Limb (tissue), 2 donors: ENCODE data around the gene KRTAP10-3.
"Not testable (repeated sequence)": the region's sequence is repeated elsewhere in the genome, so short reads cannot be mapped to it uniquely, and the experiment has no call there.

Source experiments
- DNase-seq, 2 donors: peaks; one replicate each; pipeline ENCODE4 v3.0.0-alpha.2; 2016; ENCODE audit errors: extremely low spot score in 2 of 2

Gene KRTAP10-3

GRCh38 chr21:44558695-44559094, at the start of gene KRTAP10-3:
KRTAP10-3 (minus strand) TSS chr21:44558795; CDS start chr21:44558715, 80 bp downstream.
- no peak for DNase-seq

GRCh38 chr21:44606495-44606894, 47.9 kb upstream of the KRTAP10-3 start:
- DNase-seq: no peak

DNA sequence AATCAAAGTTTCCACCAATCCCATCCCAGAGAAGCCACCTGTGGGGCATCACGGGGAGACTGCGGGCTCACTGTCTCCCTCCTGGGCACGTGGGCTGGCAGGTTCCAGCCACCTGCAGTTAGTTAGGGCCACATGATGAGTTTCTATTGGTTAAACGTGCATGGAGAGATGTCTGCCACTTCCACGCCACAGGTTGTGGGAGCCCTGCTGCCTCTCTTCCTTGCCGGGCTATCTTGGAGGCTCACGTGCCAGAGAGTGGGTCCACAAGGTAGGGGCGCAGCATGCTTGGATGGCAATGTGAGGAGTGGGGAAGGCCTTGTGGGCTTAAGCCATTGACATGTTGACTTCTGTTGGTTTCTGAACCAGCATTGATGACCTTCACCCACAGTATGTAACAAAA, 45.3 kb upstream of the KRTAP10-3 start:
- no peak for DNase-seq

DNA sequence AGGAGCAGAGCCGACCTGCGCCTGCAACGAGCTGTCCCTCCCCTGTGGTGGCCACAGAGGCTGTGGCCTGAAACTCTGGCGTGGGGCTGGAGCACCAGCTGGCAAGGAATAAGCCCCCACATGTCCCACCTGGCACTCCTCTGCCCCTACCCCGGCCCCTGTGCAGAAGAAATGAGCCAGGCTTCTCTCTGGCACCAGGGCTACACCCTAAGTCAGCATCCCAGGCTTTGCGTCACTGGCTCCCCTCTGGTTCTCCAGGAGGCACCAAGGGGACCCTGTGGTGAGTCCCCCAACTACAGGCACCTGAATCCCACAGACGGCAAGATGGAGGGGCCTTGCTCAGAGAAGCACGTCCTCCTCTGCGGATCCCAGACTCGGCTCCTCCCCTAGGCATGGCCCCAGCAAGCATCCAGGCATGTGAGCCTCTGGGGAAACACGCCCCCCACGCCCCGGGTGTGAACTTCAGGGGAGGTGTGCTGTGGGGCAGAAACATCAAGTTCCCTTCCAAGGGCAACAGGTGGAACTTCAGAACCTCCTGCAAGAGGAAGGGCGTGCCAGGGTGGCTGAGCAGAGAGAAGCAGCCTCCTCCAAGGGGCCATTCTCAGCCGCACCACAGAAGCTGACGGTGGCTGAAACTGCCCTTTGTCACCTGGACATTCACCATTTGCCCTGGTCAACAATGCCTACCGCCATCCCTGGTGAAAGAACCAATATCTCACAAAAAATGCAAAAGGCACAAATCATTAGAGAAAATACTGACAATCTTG, 44.7 kb upstream of the KRTAP10-3 start:
- no peak for DNase-seq

- no peak for DNase-seq
Observed at GRCh38 chr21:44602463-44602850, 43.9 kb upstream of the KRTAP10-3 start.

DNA sequence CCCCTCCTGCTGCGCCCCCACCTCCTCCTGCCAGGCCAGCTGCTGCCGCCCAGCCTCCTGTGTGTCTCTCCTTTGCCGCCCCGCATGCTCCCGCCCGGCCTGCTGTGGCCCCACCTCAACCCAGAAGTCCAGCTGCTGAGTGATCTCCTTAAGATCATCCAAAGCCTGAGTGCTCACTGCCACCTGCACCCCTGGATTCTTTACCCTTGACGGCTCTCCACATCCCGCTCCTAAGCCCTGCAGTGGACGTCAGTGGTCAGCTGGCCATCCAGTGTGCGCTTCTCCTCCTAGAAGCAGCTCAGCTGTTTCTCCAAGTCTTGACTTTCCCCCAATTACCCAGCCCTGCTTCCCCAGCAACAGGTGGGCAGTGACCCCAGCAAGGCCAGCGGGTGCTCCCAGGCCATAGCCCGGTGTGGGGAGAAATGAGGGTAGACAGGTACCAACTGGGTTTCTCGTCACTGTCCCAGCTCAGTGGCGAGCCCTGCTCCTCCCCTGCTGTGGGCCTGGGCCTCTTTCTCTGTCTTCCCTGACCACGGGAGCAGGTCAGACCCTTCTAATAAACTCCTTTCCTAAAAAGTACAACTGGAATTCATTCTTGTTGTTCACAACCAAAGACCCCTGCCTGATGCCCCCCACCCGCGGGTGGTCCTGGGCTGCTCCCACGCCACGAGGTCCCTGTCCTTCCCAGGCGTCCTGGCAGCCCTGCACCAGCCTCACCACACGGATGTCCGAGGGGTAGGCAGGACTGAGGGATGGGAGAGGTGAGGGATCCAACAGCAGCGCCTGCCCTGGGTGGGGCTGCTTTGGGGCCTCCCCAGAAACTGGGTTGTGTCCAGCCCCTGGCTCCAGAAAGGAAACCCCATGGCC, 43.2 kb upstream of the KRTAP10-3 start:
- no peak for DNase-seq

DNA sequence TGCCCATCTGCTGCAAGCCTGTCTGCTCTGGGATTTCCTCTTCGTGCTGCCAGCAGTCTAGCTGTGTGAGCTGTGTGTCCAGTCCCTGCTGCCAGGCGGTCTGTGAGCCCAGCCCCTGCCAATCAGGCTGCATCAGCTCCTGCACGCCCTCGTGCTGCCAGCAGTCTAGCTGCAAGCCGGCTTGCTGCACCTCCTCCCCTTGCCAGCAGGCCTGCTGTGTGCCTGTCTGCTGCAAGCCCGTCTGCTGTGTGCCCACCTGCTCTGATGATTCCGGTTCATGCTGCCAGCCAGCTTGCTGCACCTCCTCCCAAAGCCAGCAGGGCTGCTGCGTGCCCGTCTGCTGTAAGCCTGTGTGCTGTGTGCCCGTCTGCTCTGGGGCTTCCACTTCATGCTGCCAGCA, 42.5 kb upstream of the KRTAP10-3 start:
- DNase-seq: not testable (repeated sequence)

DNA sequence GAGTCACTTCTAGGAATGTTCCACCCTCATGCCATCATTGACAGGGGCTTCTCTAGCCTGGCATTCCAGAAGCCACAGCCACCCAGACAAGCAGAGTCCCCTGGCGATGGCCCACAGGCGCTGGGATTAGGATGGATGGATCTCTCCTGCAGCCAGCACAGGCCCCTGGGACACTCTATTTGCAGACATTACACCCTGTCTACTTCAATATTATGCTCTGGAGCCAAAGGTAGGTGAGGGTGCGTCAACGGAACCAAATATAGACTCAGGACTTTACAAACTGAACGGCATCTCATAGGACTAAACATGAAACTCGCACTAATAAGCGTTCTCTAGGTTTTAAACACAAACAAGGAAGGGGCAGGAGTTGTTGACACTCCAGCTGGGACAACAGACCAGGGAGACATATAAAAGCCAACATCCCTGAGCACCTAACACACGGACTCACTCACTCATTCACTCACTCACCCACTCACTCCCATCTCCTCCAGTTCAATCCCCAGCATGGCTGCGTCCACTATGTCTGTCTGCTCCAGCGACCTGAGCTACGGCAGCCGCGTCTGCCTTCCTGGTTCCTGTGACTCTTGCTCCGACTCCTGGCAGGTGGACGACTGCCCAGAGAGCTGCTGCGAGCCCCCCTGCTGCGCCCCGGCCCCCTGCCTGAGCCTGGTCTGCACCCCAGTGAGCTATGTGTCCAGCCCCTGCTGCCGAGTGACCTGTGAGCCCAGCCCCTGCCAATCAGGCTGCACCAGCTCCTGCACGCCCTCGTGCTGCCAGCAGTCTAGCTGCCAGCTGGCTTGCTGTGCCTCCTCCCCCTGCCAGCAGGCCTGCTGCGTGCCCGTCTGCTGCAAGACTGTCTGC, 41.8 kb upstream of the KRTAP10-3 start, which contains the start of gene KRTAP10-7:
Gene KRTAP10-7, plus strand, starts transcription at position 480 of the 861 bp plus-strand sequence. Its CDS starts 25 bp downstream, at position 505.
- not testable (repeated sequence) for DNase-seq

DNA sequence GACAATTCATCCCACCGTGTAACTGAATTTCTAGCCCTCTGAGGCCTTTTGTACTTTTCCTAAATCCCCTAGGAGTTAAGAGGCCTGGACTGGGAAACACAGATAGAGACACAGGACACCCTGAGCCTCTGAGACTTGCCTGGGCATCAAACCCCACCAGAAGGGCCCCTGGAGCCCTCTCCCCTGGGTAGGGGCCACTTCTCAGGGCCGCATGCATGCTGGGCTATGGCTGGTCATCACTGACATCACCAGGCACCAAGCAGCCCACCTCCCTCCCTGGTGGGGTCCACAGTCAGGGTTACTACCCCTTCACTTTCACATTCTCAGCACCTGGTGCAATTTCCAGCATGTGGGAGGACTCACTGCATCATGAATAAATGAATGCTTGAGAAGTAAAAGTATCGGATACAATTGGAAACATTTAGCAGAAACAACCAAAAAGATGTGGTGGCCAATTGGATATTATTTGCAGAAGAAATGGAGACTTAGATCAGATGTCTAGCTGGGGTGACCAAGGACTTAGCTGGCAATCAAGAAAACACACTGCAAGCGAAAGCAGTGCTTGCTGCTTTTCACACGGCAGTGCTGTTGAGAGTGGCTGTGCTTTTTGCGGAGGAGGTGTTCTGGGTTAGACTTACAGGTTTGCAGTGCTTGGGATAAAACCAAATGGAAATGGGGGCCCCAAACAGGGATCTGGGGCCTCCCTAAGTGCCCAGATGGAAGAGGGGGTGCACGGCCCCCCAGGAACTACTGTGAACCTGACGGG, 40.9 kb upstream of the KRTAP10-3 start:
- no peak for DNase-seq

GRCh38 chr21:44598061-44598460, 39.5 kb upstream of the KRTAP10-3 start:
- DNase-seq: no peak

GRCh38 chr21:44596068-44596725, 37.6 kb upstream of the KRTAP10-3 start:
- DNase-seq: no peak

DNA sequence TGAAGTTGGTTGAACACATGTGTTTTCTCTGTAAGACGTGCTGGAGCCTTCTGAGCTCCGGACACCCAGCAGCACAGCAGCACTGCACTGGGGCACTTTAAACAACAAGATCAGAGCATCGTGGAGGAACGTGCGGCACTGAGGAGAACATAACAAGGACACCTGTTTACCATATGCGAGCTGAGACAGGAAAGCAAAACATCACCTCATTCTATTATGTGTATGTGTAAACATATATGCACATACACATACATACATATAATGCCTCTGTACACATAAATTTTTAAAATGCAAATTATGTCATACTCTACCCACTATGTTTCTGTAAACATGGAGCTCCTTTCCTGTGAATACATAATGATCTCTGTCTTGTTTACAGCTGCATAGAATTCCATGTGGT, 36.9 kb upstream of the KRTAP10-3 start:
- no peak for DNase-seq

DNA sequence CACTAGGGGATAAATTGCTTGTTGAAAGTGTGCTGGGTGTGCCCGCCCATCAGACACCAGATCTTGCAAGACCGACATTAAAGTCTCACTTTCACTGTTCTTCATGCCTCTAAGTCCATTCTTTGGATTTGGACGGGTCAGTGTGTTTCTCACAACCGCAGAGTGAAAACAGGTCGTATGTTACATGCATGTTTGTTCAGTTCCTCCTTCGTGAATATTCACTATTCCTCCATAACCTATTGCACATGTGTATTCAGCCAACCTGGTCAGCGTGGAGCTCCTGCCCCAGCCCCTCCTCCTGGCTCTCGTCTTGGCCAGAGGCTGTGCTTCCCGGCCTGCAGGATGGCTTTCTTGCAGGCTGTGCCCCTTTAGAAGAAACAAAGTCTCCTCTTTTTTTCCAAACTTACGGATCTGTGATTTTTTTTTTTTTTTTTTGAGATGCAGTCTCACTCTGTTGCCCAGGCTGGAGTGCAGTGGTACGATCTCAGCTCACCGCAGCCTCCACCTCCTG, 35.9 kb upstream of the KRTAP10-3 start:
- no peak for DNase-seq

DNA sequence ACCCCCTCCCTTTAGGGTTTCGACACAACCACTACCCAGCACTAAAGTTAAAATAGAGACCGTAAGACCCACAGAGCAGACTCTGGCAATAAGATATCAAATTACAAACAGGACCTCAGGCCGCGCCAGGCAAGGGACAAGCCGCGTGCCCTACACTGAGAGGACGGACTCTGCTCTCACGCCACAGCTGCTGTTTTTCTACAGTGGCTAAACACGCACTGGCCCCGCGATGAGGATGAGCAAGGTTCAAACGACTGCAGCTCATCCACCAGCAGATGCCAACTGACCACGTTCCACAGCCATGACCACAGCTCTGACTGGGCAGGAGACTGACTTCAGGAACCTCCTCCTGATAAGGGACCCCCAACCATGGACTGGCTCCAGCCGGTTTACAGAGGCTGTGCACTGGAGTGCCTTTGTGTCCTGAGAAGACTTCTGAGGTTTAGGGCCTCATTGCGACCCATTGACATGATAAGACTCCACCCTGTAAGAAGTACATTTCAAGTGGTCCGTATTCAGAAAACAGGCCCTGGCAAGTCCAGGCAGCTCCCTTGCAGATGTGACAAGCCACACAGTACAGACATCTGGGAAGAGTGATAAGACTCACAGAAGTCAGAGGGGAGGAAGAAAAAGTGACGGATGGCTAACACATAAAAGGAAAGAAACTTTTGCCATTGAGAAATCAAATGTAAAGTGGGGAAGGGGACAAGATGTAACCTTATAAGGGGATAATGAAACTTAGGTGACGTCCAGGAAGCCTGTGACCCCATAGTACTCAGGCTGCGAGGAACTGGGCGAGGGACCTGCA, 35.2 kb upstream of the KRTAP10-3 start:
- no peak for DNase-seq

GRCh38 chr21:44592446-44593311, 34.1 kb upstream of the KRTAP10-3 start, which contains the start of gene KRTAP10-6:
KRTAP10-6 (minus strand) TSS chr21:44592505; CDS start chr21:44592484, 21 bp downstream.
- peak in 1 of 2 donors; percentile 23 for DNase-seq

DNA sequence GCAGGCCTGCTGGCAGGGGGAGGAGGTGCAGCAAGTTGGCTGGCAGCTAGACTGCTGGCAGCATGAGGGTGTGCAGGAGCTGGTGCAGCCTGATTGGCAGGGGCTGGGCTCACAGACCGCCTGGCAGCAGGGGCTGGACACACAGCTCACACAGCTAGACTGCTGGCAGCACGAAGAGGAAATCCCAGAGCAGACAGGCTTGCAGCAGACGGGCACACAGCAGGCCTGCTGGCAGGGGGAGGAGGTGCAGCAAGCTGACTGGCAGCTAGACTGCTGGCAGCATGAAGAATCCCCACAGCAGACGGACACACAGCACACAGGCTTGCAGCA, 33.2 kb upstream of the KRTAP10-3 start:
- not testable (repeated sequence) for DNase-seq

GRCh38 chr21:44590897-44591800, 32.6 kb upstream of the KRTAP10-3 start:
- not testable (repeated sequence) for DNase-seq
